HG03575 (cell line): ENCODE results near the gene ANKRD12.
"Not testable (repeated sequence)": the region's sequence is repeated elsewhere in the genome, so short reads cannot be mapped to it uniquely, and the experiment has no call there.

Source experiments
- ATAC-seq: cut with Tn5 transposase; IDR thresholded peaks from one replicate; pipeline ENCODE4 v1.9.1; 2021; ENCODE audit not compliant: unreplicated experiment, insufficient number of reproducible peaks, low FRiP score; ENCODE audit errors: extremely low read depth

The ANKRD12 gene

DNA sequence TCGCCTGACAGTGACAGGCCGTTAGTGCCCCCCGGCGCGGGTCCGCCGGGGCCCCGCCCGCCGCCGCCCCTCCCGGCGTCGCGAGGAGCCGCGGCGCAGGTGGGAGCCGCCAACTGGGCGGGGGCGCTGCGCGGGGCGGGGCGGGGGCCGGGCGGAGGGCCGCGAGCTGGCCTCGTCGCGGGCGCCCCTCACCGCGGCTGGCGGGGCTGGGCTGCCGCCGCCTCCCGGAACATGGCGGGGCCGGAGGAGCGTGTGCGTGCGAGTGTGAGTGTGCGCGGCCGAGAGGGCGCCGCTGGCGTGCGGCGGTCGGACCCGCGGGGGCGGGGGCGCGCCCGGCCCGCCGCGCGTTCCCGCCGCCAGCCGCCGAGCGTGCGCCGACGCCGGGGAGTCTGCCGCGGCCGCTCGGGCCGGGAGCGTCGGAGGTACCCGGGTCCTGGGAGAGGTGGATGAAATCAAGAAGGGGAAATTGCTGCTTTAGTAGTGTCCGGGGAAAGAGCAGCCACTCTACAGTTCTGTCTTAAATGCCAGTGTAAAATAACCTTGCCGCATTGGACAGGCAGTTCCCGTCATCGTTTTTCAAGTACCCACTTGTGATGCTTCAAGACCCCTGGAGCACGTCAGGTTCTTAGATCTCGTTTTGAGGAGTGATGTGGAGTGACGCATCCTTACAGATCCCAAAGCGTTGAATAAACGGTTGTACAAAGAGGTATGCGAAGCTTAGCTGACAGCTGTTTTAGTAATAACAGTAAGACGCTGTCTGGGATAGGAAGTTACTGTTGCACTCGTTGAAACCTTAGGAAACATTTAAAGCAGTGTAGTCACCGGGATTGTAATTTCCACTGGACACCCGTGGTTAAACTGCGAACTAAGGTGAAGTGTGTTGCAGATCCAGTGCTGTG, 836 bp downstream of the ANKRD12 start:
- ATAC-seq, result peak; percentile 2

DNA sequence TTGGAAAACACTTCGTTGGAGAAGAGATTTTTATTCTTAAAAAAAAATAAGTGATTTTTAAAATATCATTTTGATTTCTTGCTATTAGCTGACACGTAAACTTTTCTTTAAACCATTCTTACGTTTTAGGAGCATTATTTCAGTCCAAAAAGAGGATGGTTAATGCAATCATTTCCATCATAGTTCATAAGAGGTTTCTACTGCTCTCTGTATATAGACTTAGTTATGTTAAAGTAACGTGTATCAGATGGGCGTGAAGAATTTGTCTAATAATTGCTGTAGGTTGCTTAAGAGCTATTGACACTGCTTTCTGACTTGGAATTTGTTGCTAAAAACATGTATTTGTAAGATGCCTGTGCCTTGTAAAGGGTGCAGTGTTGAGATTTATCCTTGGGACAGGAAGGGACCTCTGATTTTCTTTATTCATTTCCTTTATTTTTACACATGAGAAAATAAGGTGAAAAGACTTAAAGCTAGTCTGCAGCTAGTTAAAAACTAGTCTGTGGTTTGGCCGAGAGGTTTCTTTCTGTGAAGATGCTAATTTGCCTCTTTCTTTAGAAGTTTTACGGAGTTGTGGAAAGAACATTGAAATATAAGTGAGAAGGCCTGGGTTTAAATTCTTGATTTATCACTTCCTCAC, 2.9 kb downstream of the ANKRD12 start:
- ATAC-seq, result no peak

DNA sequence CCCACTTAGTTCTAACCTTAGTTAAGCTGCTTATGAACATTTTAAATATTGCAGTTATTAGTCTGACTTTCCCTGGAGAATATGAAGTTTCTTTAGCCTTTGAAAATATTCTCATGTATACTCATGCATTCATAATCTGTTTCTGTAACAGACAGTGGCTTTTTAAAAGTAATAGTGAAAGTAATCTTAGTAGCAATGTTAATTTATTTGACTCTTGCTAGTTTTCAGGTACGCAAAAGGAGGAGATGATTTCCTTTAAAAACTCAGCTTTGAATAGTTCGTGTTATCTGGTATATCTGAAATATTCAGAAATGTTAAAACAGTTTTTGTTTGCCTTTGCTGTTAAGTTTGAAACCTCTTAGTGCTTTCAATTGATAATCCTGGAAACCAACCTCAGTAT, 3.8 kb downstream of the ANKRD12 start:
- ATAC-seq, result no peak

DNA sequence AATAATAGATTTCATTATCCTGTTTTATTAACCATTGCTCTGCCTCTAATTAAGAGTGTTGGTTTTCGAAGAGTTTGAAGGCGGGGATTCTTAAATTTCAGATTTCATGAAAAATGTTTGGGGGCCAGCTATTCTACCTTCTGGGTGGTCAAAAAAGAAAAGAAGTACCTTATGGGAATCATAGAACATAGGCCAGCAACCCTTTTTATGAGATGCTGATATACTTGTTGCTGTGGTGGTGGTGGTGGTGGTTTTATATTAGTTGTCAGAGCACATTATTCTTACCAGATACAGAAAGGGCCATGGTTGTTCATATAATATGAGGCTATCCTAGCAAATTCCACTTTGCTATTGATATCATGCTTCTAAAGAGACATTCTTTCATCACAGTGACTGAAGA, 4.4 kb downstream of the ANKRD12 start:
- no peak for ATAC-seq

DNA sequence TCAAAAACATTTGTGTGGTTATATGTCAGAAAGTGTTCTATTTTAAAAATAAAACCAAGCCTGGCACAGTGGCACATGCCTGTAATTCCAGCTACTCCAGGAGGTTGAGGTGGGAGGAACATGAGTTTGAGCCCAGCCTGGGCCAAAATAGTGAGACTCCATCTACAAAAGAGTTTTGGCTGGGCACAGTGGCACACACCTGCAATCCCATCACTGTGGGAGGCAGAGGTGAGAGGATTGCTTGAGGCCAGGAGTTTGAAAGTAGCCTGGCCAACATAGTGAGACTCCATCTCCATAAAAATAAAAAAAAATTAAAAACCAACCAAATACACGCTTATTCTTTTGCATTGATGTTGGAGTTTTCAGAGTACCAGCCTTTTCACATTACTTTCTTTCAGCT, 9.6 kb downstream of the ANKRD12 start:
- ATAC-seq, result no peak

DNA sequence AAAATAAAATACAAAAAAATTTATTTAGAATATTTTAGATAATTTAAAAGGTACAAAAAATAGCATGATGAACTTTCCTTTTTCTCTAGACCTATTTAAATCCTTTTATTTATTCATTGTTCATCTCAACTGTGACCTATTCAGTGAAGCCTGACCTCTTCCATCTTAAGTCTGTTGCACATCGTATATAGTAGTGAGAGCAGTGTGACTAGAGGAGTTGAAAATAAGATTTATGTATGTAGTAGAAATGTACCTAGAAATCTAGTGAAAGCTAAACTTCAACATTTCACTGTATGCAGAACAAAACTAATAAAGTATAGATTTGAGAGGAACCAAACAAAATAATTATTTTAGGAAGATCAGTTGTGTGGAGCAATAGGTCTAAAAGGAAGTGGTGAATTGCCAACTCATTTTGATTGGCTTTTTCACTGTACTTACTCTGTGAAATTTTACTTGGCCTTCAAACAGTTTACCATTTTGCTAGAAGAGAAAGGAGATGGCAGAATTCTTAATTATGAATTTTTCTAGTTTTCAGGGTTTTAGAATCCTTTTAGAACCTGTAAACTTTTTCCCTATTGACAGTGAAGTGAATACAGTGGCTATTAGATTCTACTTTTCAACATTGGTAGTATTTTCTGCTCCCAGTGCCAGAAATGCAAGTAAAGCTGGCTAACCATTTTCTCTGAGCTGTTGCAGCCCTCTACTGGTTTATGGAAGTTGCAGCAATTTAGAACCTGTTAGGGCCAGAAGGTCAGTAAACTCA, 11.0 kb downstream of the ANKRD12 start:
- ATAC-seq, result no peak

DNA sequence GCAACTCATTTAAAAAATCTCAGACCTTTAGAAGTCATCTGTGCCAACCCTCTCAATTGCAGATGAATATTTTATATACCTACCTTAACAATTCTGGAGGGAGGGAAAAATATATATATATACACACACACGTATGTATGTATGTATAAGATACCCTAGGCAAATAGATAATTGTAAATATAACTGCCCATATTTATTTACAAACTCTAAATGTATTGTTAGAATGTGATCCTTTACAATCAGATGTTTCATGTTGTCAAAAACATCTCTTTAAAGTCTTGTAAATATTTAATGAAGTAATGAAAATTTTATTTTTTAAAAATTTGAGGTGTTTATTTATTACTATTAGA, 11.6 kb downstream of the ANKRD12 start:
- ATAC-seq, result no peak

DNA sequence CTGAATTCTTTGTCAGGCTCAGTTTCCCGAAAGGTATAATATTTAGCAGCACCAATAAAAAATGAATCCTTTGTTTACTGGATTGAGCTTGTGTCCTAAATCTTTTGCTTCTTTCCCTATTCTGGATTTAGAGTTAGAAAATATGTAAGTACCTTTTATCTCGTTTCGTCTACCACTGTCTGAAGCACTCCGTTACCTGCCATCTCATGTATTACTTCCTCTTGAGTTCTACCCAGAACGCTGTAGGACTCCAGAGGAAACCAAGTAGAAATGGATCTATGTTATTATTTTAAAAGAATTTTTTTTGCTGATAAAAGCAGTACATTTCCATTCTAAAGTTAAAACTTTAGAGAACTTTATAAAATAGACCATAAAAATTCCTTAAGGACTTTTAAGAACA, 13.5 kb downstream of the ANKRD12 start:
- ATAC-seq, result no peak

DNA sequence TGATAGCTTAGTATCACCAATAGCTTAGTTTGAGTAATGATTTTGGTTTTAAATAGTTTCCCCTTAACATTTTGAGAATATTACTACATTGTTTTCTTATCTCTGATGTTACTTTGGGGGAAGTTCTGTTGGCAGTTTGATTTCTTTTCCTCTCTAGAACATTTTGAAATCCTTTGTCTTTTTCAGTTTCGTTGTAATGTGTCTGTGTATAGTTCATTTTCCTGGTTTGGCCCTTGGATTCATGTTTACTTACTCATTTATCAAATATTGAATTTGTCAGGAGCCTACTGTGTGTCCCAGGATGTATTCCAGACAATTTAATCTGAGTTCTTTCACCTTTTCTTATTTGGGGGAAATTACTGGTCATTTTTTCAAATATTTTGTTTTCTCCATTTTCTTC, 16.7 kb downstream of the ANKRD12 start:
- ATAC-seq, result no peak

DNA sequence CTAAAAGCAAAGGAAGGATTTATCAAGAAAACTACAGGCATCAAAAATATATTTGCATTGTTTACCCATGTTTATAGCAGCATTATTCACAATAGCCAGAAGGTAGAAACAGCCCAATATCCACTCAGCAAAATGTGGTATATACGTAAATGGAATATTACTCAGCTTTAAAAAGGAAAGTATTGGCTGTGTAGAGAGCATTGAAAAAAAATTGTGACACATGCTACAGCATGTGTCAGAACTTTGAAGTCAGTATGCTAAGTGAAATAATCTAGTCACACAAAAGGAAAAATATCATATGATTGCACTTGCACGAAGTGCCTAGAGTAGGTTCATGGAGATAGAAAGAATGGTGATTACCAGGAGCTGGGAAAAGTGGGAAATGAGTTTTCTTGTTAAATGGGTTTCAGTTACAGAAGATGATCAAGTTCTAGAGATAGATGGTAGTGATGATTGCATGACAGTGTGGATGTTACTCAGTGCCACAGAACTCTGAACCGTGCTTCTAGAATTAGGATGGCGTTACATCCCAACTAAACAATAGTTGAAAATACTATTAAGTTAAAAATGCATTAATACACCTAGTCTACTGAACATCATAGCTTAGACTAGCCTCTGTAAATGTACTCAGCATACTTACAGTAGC, 20.1 kb downstream of the ANKRD12 start:
- ATAC-seq, result no peak

DNA sequence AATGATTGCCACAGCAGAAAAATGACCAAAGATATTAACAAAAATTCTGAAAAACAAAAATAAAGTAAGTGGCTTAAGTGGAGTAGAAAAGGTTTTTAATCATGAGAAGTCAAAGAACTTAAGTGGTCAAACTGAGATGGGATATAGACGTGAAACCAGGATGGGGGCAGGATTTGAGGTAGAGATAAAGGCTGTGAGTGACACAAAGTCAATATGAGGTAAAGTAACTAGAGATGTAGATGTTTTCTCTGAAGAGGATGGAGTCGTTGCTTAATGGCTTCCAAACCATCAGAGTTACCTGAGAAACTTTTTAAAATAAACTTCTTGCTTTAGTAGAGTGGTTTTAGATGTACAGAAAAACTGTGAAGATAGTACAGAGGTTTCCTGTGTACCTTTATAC, 21.2 kb downstream of the ANKRD12 start:
- no peak for ATAC-seq

DNA sequence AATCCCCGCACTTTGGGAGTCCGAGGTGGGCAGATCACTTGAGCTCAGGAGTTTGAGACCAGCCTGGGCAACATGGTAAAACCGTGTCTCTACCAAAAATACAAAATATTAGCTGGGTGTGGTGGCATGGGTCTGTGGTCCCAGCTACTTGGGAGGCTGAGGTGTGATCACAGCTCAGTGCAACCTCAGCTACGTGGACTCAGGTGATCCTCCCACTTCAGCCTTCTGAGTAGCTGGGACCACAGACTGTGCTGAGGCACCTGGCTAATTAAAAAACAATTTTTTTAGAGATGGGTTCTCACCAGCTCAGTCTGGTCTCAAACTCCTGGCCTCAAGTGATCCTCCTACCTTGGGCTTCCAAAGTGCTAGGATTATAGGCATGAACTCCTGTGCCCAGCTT, 23.4 kb downstream of the ANKRD12 start:
- ATAC-seq, result no peak

DNA sequence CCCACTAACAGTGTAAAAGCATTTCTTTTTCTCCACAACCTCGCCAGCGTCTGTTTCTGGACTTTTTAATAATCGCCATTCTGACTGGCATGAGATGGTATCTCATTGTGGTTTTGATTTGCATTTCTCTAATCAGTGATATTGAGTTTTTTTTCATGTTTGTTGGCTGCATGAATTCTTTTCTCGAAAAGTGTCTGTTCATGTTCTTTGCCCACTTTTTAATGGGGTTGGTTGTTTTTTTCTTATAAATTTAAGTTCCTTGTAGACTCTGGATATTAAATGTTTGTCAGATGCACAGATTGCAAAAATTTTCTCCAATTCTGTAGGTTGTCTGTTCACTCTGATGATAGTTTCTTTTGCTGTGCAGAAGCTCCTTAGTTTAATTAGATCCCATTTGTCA, 26.1 kb downstream of the ANKRD12 start:
- not testable (repeated sequence) for ATAC-seq

DNA sequence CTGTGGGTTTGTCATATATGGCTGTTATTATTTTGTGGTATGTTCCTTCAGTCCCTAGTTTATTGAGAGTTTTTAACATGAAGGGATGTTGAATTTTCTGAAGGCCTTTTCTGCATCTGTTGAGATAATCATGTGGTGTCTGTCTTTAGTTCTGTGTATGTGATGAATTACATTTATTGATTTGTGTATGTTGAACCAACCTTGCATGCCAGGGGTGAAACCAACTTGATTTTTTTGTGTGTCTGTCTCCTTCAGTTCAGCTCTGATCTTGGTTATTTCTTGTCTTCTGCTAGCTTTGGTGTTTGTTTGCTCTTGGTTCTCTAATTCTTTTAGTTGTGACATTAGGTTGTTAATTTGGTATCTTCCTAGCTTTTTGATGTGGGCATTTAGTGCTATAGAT, 27.6 kb downstream of the ANKRD12 start:
- ATAC-seq, result not testable (repeated sequence)

DNA sequence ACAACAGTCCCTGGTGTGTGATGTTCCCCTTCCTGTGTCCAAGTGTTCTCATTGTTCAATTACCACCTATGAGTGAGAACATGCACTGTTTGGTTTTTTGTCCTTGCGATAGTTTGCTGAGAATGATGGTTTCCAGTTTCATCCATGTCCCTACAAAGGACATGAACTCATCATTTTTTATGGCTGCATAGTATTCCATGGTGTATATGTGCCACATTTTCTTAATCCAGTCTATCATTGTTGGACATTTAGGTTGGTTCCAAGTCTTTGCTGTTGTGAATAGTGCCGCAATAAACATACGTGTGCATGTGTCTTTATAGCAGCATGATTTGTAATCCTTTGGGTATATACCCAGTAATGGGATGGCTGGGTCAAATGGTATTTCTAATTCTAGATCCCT, 29.3 kb downstream of the ANKRD12 start:
- ATAC-seq, result not testable (repeated sequence)

DNA sequence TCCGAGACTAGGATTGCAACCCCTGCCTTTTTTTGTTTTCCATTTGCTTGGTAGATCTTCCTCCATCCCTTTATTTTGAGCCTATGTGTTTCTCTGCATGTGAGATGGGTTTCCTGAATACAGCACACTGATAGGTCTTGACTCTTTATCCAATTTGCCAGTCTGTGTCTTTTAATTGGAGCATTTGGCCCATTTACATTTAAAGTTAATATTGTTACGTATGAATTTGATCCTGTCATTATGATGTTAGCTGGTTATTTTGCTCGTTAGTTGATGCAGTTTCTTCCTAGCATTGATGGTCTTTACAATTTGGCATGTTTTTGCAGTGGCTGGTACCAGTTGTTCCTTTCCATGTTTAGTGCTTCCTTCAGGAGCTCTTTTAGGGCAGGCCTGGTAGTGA, 32.9 kb downstream of the ANKRD12 start:
- not testable (repeated sequence) for ATAC-seq

DNA sequence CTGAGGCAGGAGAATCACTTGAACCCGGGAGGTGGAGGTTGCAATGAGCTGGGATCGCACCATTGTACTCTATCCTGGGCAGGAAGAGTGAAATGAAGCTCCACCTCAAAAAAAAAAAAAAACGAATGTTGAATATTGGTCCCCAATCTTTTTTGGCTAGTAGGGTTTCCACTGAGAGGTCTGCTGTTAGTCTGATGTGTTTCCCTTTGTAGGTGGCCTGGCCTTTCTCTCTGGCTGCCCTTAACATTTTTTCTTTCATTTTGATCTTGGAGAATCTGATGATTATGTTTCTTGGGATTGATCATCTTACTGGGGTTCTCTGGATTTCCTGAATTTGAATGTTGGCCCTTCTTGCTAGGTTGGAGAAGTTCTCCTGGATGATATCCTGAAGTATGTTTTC, 35.3 kb downstream of the ANKRD12 start:
- not testable (repeated sequence) for ATAC-seq

DNA sequence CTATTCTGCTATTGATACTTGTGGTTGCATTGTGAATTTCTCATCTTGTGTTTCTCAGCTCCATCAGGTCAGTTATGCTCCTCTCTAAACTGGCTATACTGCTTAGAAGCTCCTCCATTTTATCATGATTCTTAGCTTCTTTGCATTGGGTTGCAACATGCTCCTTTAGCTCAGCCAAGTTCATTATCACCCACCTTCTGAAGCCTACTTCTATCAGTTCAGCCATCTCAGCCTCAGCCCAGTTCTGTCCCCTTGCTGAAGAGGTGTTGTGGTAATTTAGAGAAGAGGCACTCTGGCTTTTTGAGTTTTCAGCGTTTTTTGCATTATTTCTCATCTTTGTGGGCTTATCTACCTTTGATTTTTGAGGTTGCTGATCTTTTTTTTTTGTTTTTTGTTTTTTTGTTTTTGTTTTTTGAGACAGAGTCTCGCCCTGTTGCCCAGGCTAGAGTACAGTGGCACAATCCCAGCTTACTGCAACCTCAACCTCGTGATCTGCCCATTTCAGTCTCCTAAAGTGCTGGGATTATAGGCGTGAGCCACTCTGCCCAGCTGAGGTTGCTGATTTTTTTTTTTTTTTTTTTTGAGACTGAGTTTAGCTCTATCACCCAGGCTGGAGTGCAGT, 36.0 kb downstream of the ANKRD12 start:
- no peak for ATAC-seq

DNA sequence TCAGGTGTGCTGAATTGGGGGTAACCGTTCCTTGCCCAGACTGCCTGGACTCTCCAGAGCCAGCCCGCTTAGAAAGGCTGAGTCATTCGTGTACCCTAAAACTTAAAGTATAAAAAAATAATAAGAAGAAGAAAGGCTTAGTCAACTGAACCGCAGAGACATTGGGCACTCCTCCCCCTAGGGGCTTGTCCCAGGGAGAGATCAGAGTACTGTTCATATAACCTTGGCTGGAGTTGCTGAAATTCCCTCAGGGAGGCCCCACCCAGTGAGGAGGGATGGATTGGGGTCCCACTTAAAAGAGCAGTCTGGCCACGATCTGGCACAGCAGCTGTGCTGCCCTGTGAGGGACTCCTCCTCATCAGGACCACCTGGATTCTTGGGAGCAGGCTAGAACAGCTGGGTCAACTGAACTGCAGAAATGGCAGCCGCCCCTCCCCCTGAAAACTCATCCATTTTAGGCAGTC, 37.2 kb downstream of the ANKRD12 start:
- ATAC-seq, result no peak
